Measurements from ENCODE around the gene ZBTB16.

GRCh38 chr11:114291842-114292680 lies 232.6 kb downstream of the ZBTB16 start:
- TF ChIP-seq CTCF (optimal IDR thresholded peaks at IDR 0.05 in 1 of 3, IDR thresholded peaks at IDR 0.05 in 1 of 3, conservative IDR thresholded peaks at IDR 0.05 in 1 of 3; ENCODE audit: extremely low read depth in 1 of 3, insufficient read depth in 2 of 3, low read length in 3 of 3): no peak
- no peak for TF ChIP-seq EZH2 (IDR thresholded peaks at IDR 0.05; ENCODE audit: low read length)
